Tibial nerve (tissue), 4 donors: ENCODE data around the gene LRFN2. TPM values are rescaled to one million over a fixed set of nuclear protein-coding genes. Genes with fewer than 3 reads are reported as not detected.

Source experiments
- DNase-seq, 2 donors: peaks; one replicate each; pipeline ENCODE4 v3.0.0-alpha.2; 2019; ENCODE audit warnings: low spot score in 2 of 2
- H3K27ac ChIP-seq, 4 donors: fragments of 200-600 bp; sonication (generic) in 3 of 4; one replicate each; pipeline ENCODE4 v1.5.1; 2017 to 2019; ENCODE audit warnings: mild to moderate bottlenecking in 1 of 4
- H3K27me3 ChIP-seq, 2 donors: fragments of 200-600 bp; sonication (generic) in 1 of 2; one replicate each; pipeline versions ENCODE4 v1.5.1 to v1.6.0; 2017 to 2019
- H3K36me3 ChIP-seq, 3 donors: fragments of 200-600 bp; sonication (generic); one replicate each; pipeline ENCODE4 v1.5.1; 2018 to 2019
- H3K4me1 ChIP-seq, 4 donors: fragments of 200-600 bp; sonication (generic) in 3 of 4; one replicate each; pipeline ENCODE4 v1.5.1; 2017 to 2019
- H3K4me3 ChIP-seq, 4 donors: fragments of 200-600 bp; sonication (generic) in 3 of 4; one replicate each; pipeline ENCODE4 v1.5.1; 2017 to 2019; ENCODE audit warnings: mild to moderate bottlenecking in 1 of 4, moderate library complexity in 1 of 4
- H3K9me3 ChIP-seq, 4 donors: fragments of 200-600 bp; sonication (generic) in 3 of 4; one replicate each; pipeline ENCODE4 v1.5.1; 2017 to 2019
- EP300 ChIP-seq, 2 donors: sonication (generic); formaldehyde crosslinking; IDR thresholded peaks; one replicate each; pipeline ENCODE4 v1.6.1; 2017; ENCODE audit warnings: antibody characterized with exemption in 2 of 2, mild to moderate bottlenecking in 1 of 2
- POLR2A ChIP-seq, 2 donors: fragments of 450-650 bp; IDR thresholded peaks; one replicate each; pipeline ENCODE4 v1.6.1; 2017; ENCODE audit warnings: antibody characterized with exemption in 2 of 2, mild to moderate bottlenecking in 2 of 2, moderate library complexity in 2 of 2
- WGBS, 2 donors: methylation state at CpG; one replicate each; pipeline ENCODE4 v1.1.5; 2018; 5-methylcytosine and 5-hydroxymethylcytosine counted together
- total RNA-seq, 4 donors: library from RNA; depleted of rRNA; stranded (reverse); fragments of >200 nt; gene quantifications; one replicate each; pipeline ENCODE4 v1.1.0, GENCODE V29; 2016
- TF ChIP-seq, protein P1 (sequence below), 5 experiments: fragments of 200-600 bp in 3 of 5; fragments of 450-650 bp in 2 of 5; sonication (generic) in 3 of 5; IDR thresholded peaks; one replicate each; pipeline ENCODE4 v1.5.1; 2016 to 2019; ENCODE audit warnings: antibody characterized with exemption in 5 of 5, mild to moderate bottlenecking in 3 of 5, moderate library complexity in 2 of 5

Gene LRFN2
- total RNA-seq, 4 donors from 2014 or later, result not detected

DNA sequence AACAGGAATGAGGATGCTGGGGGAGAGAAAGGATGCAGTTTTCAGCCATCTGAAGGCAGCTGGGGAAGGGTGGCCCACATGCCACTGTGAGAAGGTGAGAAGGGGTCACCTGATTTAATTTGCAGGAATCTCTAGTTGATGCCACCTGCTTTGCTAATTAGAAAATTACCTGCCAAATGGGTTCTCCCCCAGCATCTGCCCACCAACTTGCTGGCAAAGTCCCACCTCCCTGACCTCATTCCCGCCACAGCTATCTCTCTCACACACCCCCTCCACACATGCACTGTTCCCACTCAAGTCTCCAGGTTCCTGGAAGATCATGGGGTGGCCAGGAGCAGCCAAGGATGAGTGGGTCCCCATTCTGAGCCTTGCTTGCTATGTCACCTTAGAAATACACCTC, 70.7 kb downstream of the LRFN2 start:
- 93 to 95% methylated on average over 1 of the region's 1 CpG for WGBS, 2 donors
- TF ChIP-seq POLR2A (IDR thresholded peaks at IDR 0.05) (no peak), EP300 (IDR thresholded peaks at IDR 0.05) (no peak)
- TF ChIP-seq, protein P1, sequence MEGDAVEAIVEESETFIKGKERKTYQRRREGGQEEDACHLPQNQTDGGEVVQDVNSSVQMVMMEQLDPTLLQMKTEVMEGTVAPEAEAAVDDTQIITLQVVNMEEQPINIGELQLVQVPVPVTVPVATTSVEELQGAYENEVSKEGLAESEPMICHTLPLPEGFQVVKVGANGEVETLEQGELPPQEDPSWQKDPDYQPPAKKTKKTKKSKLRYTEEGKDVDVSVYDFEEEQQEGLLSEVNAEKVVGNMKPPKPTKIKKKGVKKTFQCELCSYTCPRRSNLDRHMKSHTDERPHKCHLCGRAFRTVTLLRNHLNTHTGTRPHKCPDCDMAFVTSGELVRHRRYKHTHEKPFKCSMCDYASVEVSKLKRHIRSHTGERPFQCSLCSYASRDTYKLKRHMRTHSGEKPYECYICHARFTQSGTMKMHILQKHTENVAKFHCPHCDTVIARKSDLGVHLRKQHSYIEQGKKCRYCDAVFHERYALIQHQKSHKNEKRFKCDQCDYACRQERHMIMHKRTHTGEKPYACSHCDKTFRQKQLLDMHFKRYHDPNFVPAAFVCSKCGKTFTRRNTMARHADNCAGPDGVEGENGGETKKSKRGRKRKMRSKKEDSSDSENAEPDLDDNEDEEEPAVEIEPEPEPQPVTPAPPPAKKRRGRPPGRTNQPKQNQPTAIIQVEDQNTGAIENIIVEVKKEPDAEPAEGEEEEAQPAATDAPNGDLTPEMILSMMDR (IDR thresholded peaks at IDR 0.05), result no peak
- Histone ChIP-seq H3K4me1 (no peaks in the 10 kb centered on the region), H3K9me3 (no peaks in the 10 kb centered on the region), H3K27ac (no peak overlapping the region), H3K4me3 (no peak overlapping the region), H3K27me3 (no peaks in the 10 kb centered on the region), H3K36me3 (no peaks in the 10 kb centered on the region)
- DNase-seq, result no peak

DNA sequence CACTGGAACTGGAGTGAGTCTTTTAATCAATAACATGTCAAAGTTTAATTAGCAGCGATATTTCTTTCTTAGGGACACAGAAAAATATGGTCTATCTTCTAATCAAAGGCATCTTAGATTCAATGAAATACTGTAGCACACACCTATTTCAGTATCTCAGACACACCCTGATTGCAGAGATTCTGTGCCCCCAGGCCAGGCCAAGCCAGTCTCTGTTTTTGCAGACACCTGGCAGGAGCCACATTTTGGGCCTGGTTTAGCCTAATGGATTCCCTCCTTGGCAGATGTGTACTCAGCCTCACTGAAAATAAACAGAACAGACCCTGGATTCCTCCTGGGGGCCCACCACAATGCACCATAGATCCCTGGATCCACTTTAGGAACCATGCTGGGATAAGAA, 74.8 kb downstream of the LRFN2 start:
- no peak for DNase-seq
- Histone ChIP-seq H3K36me3 (no peaks in the 10 kb centered on the region), H3K4me3 (no peak overlapping the region), H3K4me1 (no peaks in the 10 kb centered on the region), H3K27me3 (no peaks in the 10 kb centered on the region), H3K9me3 (no peaks in the 10 kb centered on the region), H3K27ac (no peak overlapping the region)
- TF ChIP-seq POLR2A (IDR thresholded peaks at IDR 0.05), result no peak
- no peak for TF ChIP-seq EP300 (IDR thresholded peaks at IDR 0.05)
- TF ChIP-seq, protein P1 (IDR thresholded peaks at IDR 0.05), result no peak
- 95 to 97% methylated on average over 1 of the region's 1 CpG for WGBS, 2 donors

DNA sequence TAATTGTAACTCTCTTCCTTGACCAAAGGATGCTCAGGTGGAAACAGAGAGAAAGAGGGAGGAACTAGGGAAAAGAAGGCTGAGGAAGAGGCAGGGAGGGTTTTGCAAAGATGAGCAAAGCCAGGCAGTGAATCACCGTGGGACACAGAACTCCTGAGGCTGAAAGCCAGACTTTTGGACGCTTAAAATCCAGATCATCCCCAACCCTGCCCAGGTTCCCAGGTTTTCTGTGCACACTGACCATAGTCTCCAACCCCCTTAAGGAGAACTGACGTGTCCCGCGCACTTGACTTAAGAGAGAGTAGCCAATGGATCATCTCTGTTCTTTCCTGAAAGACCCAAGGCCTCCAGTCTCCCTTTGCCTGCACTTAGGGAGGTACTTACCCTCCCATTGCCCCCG, 75.3 kb downstream of the LRFN2 start:
- Histone ChIP-seq H3K36me3 (no peaks in the 10 kb centered on the region), H3K27ac (no peak overlapping the region), H3K4me1 (no peaks in the 10 kb centered on the region), H3K4me3 (no peak overlapping the region), H3K9me3 (no peaks in the 10 kb centered on the region), H3K27me3 (no peaks in the 10 kb centered on the region)
- TF ChIP-seq POLR2A (IDR thresholded peaks at IDR 0.05), result no peak
- no peak for TF ChIP-seq EP300 (IDR thresholded peaks at IDR 0.05)
- TF ChIP-seq, protein P1 (IDR thresholded peaks at IDR 0.05), result no peak
- DNase-seq, result no peak
- WGBS, 2 donors, result 86 to 87% methylated on average over 6 of the region's 6 CpGs

DNA sequence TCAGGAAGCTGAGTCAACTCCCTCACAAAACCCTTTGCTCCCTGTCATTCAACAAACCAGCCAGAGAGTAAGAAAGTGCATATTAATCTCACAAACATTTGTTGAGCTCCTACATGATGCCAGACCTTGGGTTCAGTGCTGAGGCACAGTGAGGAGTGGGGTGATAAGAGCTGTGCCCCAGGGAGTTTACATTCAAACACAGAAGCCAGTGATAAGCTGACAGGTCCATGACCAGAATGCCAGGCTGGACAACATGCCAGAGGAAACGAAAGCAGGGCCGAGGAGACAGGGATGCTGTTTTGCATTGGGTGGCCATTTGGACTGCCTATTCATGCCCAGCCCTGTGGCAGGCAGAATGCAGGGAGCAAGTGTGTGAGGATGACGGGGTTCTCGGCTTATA, 76.7 kb downstream of the LRFN2 start:
- Histone ChIP-seq H3K27ac (no peak overlapping the region), H3K27me3 (no peaks in the 10 kb centered on the region), H3K36me3 (no peaks in the 10 kb centered on the region), H3K9me3 (no peaks in the 10 kb centered on the region), H3K4me3 (no peak overlapping the region), H3K4me1 (no peaks in the 10 kb centered on the region)
- no peak for TF ChIP-seq EP300 (IDR thresholded peaks at IDR 0.05)
- no peak for TF ChIP-seq POLR2A (IDR thresholded peaks at IDR 0.05)
- TF ChIP-seq, protein P1 (IDR thresholded peaks at IDR 0.05), result no peak
- WGBS, 2 donors, result 69 to 78% methylated on average over 4 of the region's 4 CpGs
- no peak for DNase-seq

DNA sequence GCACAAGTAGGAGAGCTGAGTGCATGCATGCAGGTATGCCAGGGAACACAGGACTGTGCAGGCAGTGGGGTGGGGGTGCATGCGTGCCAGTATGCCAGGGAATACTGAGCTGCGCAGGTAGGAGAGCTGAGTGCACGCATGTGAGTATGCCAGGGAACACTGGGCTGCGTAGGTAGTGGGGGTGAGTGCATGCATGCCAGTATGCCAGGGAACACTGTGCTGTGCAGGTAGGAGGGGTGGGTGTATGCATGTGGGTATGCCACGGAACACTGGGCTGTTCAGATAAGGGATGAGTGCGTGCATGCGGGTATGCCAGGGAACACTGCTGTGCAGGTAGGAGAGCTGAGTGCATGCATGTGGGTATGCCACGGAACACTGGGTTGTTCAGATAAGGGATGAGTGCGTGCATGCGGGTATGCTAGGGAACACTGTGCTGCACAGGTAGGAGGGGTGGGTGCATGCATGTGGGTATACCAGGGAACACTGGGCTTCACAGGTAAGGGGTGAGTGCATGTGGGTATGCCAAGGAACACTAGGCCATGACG, 77.4 kb downstream of the LRFN2 start:
- no peaks in the 10 kb centered on the region for H3K4me1 ChIP-seq
- 84 to 85% methylated on average over 11 of the region's 11 CpGs for WGBS, 2 donors
- no peak for DNase-seq
- H3K36me3 ChIP-seq, result no peaks in the 10 kb centered on the region
- no peaks in the 10 kb centered on the region for H3K27me3 ChIP-seq
- H3K4me3 ChIP-seq, result no peak overlapping the region
- TF ChIP-seq POLR2A (IDR thresholded peaks at IDR 0.05), result no peak
- TF ChIP-seq, protein P1 (IDR thresholded peaks at IDR 0.05), result no peak
- TF ChIP-seq EP300 (IDR thresholded peaks at IDR 0.05), result no peak
- H3K27ac ChIP-seq, result no peak overlapping the region
- no peaks in the 10 kb centered on the region for H3K9me3 ChIP-seq
